GM10248 (cell line): ENCODE data around the gene OR2AJ1.
A peak's percentile ranks its signal among the peaks of the same experiment; 100 is the strongest.
"Not testable (repeated sequence)": the region's sequence is repeated elsewhere in the genome, so short reads cannot be mapped to it uniquely, and the experiment has no call there.

Experiments used
- CTCF ChIA-PET: fragments of 300-600 bp; sonication (Branson Sonifier 250); formaldehyde crosslinking; extraction: SDS; loops from one replicate; lab custom pipeline; 2021; ENCODE audit warnings: antibody characterized with exemption; lab: Yijun Ruan, JAX
- POLR2A ChIA-PET: fragments of 350-650 bp; sonication (Branson Sonifier 250); formaldehyde crosslinking; extraction: SDS; loops from one replicate; lab custom pipeline; 2020; ENCODE audit warnings: antibody characterized with exemption; lab: Yijun Ruan, JAX
- DNase-seq: peaks from one replicate; pipeline ENCODE4 v3.0.0; 2012; ENCODE audit errors: extremely low spot score
- TF ChIP-seq, protein P1 (sequence below): IDR thresholded peaks from 2 replicates; pipeline ENCODE4 v1.5.1; 2012; ENCODE audit warnings: mild to moderate bottlenecking, low read depth; ENCODE audit errors: extremely low read depth, missing control alignments, control extremely low read depth

OR2AJ1 gene

GRCh38 chr1:247919952-247920351 is 4.7 kb upstream of the OR2AJ1 start, which contains the start of gene OR2T8:
OR2T8 (plus strand) TSS chr1:247920252; CDS start chr1:247921018, 766 bp downstream.
- DNase-seq, result no peak
- ChIA-PET CTCF (no interaction called here), POLR2A (no interaction called here)
- TF ChIP-seq, protein P1, sequence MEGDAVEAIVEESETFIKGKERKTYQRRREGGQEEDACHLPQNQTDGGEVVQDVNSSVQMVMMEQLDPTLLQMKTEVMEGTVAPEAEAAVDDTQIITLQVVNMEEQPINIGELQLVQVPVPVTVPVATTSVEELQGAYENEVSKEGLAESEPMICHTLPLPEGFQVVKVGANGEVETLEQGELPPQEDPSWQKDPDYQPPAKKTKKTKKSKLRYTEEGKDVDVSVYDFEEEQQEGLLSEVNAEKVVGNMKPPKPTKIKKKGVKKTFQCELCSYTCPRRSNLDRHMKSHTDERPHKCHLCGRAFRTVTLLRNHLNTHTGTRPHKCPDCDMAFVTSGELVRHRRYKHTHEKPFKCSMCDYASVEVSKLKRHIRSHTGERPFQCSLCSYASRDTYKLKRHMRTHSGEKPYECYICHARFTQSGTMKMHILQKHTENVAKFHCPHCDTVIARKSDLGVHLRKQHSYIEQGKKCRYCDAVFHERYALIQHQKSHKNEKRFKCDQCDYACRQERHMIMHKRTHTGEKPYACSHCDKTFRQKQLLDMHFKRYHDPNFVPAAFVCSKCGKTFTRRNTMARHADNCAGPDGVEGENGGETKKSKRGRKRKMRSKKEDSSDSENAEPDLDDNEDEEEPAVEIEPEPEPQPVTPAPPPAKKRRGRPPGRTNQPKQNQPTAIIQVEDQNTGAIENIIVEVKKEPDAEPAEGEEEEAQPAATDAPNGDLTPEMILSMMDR, result no peak

DNA sequence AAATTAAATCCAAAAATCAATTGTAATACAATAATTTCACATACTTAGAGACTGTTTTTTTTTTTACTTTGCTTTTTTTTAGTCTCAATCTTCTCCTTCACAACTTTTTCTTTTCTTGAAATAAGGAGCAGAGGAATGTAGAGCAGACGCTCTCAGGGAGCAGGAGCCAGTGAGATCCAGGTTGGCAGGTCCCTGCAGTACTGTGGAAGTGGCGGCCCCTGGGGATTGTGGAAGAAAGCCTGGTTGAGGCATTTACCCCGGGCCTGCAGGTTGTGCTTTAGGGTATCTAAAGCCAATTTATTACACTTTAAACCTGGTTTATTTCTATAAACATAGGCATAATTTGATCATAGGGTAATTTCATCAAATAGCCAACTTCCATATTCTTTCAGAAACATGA is 748 bp upstream of the OR2AJ1 start:
- DNase-seq, result no peak
- TF ChIP-seq, protein P1, result no peak
- ChIA-PET POLR2A (no interaction called here), CTCF (no interaction called here)

GRCh38 chr1:247933989-247934388 is 9.3 kb downstream of the OR2AJ1 start:
- POLR2A ChIA-PET, result no interaction called here
- DNase-seq, result no peak
- CTCF ChIA-PET, result no interaction called here
- TF ChIP-seq, protein P1, result no peak

DNA sequence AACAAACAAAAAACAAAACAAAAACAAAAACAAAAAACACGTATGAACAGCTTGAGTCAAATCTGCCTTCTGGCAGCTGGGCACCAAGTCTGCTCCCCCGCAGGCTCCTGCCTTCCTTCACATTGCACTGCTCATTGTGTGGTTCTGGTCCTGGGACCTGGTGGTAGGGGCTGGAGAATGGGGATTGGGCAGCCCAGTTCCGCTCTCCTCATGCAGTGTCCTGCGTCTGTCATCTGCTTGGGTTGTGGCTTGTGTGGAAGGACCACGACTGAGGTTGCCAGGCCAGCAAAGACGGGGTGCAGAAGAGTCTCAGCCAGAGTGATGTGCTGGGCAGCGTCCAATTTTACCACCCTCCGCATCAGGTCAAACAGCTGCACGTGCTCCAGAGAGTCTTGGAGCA is 11.1 kb downstream of the OR2AJ1 start:
- TF ChIP-seq, protein P1, result no peak
- ChIA-PET CTCF (no interaction called here), POLR2A (no interaction called here)
- DNase-seq, result no peak

- no peak for DNase-seq
- TF ChIP-seq, protein P1, result no peak
- ChIA-PET CTCF (interaction anchor here (0.7 to 1.2 kb wide), 2 partner anchors 35 to 869 kb away, joined by 3 read pairs; no protein-coding TSS in a partner anchor), POLR2A (no interaction called here)
Observed at GRCh38 chr1:247936415-247936814, 11.7 kb downstream of the OR2AJ1 start.

- TF ChIP-seq, protein P1, result peak; percentile 91
- POLR2A ChIA-PET, result not testable (repeated sequence)
- CTCF ChIA-PET, result interaction anchor here (0.6 to 1.2 kb wide), 3 partner anchors 8 to 868 kb away, joined by 3 to 4 read pairs (median 3); no protein-coding TSS in a partner anchor
- DNase-seq, result peak; percentile 41
Observed at GRCh38 chr1:247936965-247937734, 12.5 kb downstream of the OR2AJ1 start.

DNA sequence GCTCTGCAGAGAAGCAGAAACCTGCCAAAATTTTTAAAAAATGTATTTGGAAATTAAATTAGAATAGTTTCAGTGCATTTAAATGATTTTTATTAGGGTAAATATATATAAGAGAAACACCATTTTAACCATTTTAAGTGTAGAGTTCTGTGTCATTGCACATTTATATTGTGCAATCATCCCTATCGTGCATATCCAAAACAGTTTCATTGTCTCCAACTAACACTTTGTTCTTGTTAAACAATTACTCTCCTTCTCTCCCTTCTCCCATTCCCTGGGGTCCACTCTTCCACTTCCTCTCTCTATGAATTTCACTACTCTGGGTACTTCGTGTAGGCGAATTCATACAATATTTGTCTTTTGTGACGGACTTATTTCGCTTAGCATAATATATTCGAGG is 17.9 kb downstream of the OR2AJ1 start:
- ChIA-PET POLR2A (no interaction called here), CTCF (no interaction called here)
- DNase-seq, result no peak
- TF ChIP-seq, protein P1, result no peak
